Neural cell (in vitro differentiated cells): ENCODE data around the gene MLPH. TPM values are rescaled to one million over a fixed set of nuclear protein-coding genes. Genes with fewer than 3 reads are reported as not detected.

Experiments
- H2AFZ ChIP-seq: fragments of 200-600, 300-800 bp; sonication (generic), shearing (Covaris generic); 2 replicates; pipeline ENCODE4 v1.6.0; 2014; ENCODE audit warnings: low read depth, mild to moderate bottlenecking, antibody characterized with exemption, low read length, moderate library complexity
- H3F3A ChIP-seq: fragments of 200-600 bp; shearing (Covaris generic); 2 replicates; pipeline ENCODE4 v1.6.1; 2016; ENCODE audit warnings: mild to moderate bottlenecking, moderate library complexity, mixed read lengths, antibody characterized with exemption, low read length; ENCODE audit not compliant: insufficient read depth, poor library complexity, severe bottlenecking
- H3K27ac ChIP-seq: fragments of 200-600, 300-800 bp; sonication (generic), shearing (Covaris generic); 2 replicates; pipeline ENCODE4 v1.5.1; 2014; ENCODE audit warnings: mild to moderate bottlenecking, low read length, moderate library complexity
- H3K27me3 ChIP-seq: fragments of 300-800, 200-600 bp; sonication (generic), shearing (Covaris generic); 2 replicates; pipeline ENCODE4 v1.6.0; 2014; ENCODE audit warnings: mild to moderate bottlenecking, low read depth, low read length, moderate library complexity; ENCODE audit not compliant: insufficient read depth
- H3K36me3 ChIP-seq: fragments of 300-800, 200-600 bp; sonication (generic), shearing (Covaris generic); 2 replicates; pipeline ENCODE4 v1.5.1; 2014; ENCODE audit warnings: mild to moderate bottlenecking, antibody characterized with exemption, low read length, moderate library complexity; ENCODE audit not compliant: insufficient read depth
- H3K4me2 ChIP-seq: fragments of 300-800, 200-600 bp; sonication (generic), shearing (Covaris generic); 2 replicates; pipeline ENCODE4 v1.6.0; 2014; ENCODE audit warnings: mild to moderate bottlenecking, low read length
- H3K4me3 ChIP-seq: fragments of 300-800, 200-600 bp; sonication (generic), shearing (Covaris generic); 2 replicates; pipeline ENCODE4 v1.5.1; 2014; ENCODE audit warnings: mild to moderate bottlenecking, low read length, moderate library complexity
- H3K79me2 ChIP-seq: fragments of 200-600 bp; shearing (Covaris generic); replicated peaks from 2 replicates; pipeline ENCODE4 v1.6.0; 2014; ENCODE audit warnings: mild to moderate bottlenecking, low read length, moderate library complexity; ENCODE audit not compliant: insufficient read depth
- H3K9ac ChIP-seq: fragments of 300-800, 200-600 bp; sonication (generic), shearing (Covaris generic); 2 replicates; pipeline ENCODE4 v1.6.1; 2016; ENCODE audit warnings: mild to moderate bottlenecking, low read length, mixed read lengths
- H3K9me2 ChIP-seq: fragments of 200-600 bp; shearing (Covaris generic); 2 replicates; pipeline ENCODE4 v1.6.1; 2016; ENCODE audit warnings: mild to moderate bottlenecking, low read length, mixed read lengths; ENCODE audit not compliant: insufficient read depth
- H3K9me3 ChIP-seq: fragments of 200-600, 300-800 bp; sonication (generic), shearing (Covaris generic); 2 replicates; pipeline ENCODE4 v1.6.1; 2016; ENCODE audit warnings: mild to moderate bottlenecking, mixed run types, low read length, moderate library complexity, mixed read lengths
- H4K20me1 ChIP-seq: fragments of 200-600 bp; shearing (Covaris generic); 2 replicates; pipeline ENCODE4 v1.6.1; 2016; ENCODE audit warnings: mild to moderate bottlenecking, mixed run types; ENCODE audit not compliant: insufficient read depth
- CTCF ChIP-seq: fragments of 450-650 bp; IDR thresholded peaks from 2 replicates; pipeline ENCODE4 v1.5.1; 2014; ENCODE audit warnings: antibody characterized with exemption, mild to moderate bottlenecking, moderate library complexity; ENCODE audit not compliant: poor library complexity, severe bottlenecking
- EP300 ChIP-seq: fragments of 450-650 bp; conservative IDR thresholded peaks from 2 replicates; pipeline ENCODE4 v1.6.1; 2014; ENCODE audit warnings: antibody characterized with exemption, mild to moderate bottlenecking, moderate library complexity; ENCODE audit not compliant: poor library complexity, severe bottlenecking
- EZH2 ChIP-seq: fragments of 200-600, 300-800 bp; shearing (Covaris generic), sonication (generic); IDR thresholded peaks from 2 replicates; pipeline ENCODE4 v1.6.1; 2014; ENCODE audit warnings: antibody characterized with exemption, low read length, borderline replicate concordance, mild to moderate bottlenecking; ENCODE audit not compliant: insufficient read depth, poor library complexity, severe bottlenecking
- POLR2AphosphoS5 ChIP-seq: IDR thresholded peaks from 2 replicates; pipeline ENCODE4 v1.6.1; 2012
- REST ChIP-seq: IDR thresholded peaks from 2 replicates; pipeline ENCODE4 v1.6.1; 2012; ENCODE audit warnings: borderline replicate concordance
- SMC3 ChIP-seq: fragments of 450-650 bp; conservative IDR thresholded peaks from 2 replicates; pipeline ENCODE4 v1.6.1; 2014; ENCODE audit warnings: antibody characterized with exemption, mild to moderate bottlenecking, moderate library complexity; ENCODE audit not compliant: poor library complexity
- TAF1 ChIP-seq: IDR thresholded peaks from 2 replicates; pipeline ENCODE4 v1.6.1; 2012; ENCODE audit warnings: low read depth
- polyA plus RNA-seq: library from polyadenylated mRNA; depleted of rRNA; stranded (reverse); fragments of >200 nt; gene quantifications from 2 replicates; pipeline ENCODE4 v1.2.3, GENCODE V29; 2014

The MLPH gene
- polyA plus RNA-seq, 1 donor from 2014 or later, result not detected

- Histone ChIP-seq H3F3A (no peaks in the 10 kb centered on the region), H3K4me2 (no peak overlapping the region), H3K4me3 (no peak overlapping the region), H3K9ac (no peak overlapping the region), H3K9me3 (no peaks in the 10 kb centered on the region), H3K79me2 (no peaks in the 10 kb centered on the region), H3K36me3 (no peaks in the 10 kb centered on the region), H3K27ac (no peak overlapping the region), H3K9me2 (no peaks in the 10 kb centered on the region), H4K20me1 (no peaks in the 10 kb centered on the region), H2AFZ (no peak overlapping the region), H3K27me3 (no peaks in the 10 kb centered on the region)
- TF ChIP-seq EP300 (no peak), SMC3 (no peak), CTCF (no peak), EZH2 (no peak)
Observed at GRCh38 chr2:237572742-237573101, 85.7 kb downstream of the MLPH start.

- no peak for TF ChIP-seq EP300
- no peak for TF ChIP-seq TAF1
- no peak for TF ChIP-seq REST
- no peak overlapping the region for H3K27ac ChIP-seq
Observed at GRCh38 chr2:237573721-237574415, 86.8 kb downstream of the MLPH start.

GRCh38 chr2:237574467-237574866, 87.4 kb downstream of the MLPH start:
- Histone ChIP-seq H2AFZ (no peak overlapping the region), H3K27ac (no peak overlapping the region), H3K9me3 (no peaks in the 10 kb centered on the region), H4K20me1 (no peaks in the 10 kb centered on the region), H3K36me3 (no peaks in the 10 kb centered on the region), H3K4me3 (no peak overlapping the region), H3K9me2 (no peaks in the 10 kb centered on the region), H3K4me2 (no peak overlapping the region), H3K79me2 (no peaks in the 10 kb centered on the region), H3F3A (no peaks in the 10 kb centered on the region), H3K9ac (no peak overlapping the region), H3K27me3 (no peaks in the 10 kb centered on the region)
- no peak for TF ChIP-seq EP300
- TF ChIP-seq REST, result no peak
- no peak for TF ChIP-seq EZH2
- no peak for TF ChIP-seq POLR2AphosphoS5
- TF ChIP-seq TAF1, result no peak

More at GRCh38 chr2:237573721-237574415, 86.8 kb downstream of the MLPH start:
- no peak overlapping the region for H3K9ac ChIP-seq
- no peaks in the 10 kb centered on the region for H3K79me2 ChIP-seq
- H3K9me2 ChIP-seq, result no peaks in the 10 kb centered on the region
- no peaks in the 10 kb centered on the region for H3K9me3 ChIP-seq
- H4K20me1 ChIP-seq, result no peaks in the 10 kb centered on the region
- H3K4me2 ChIP-seq, result no peak overlapping the region
- no peaks in the 10 kb centered on the region for H3K27me3 ChIP-seq
- H3K36me3 ChIP-seq, result no peaks in the 10 kb centered on the region
- H3F3A ChIP-seq, result no peaks in the 10 kb centered on the region
- no peak overlapping the region for H2AFZ ChIP-seq
- H3K4me3 ChIP-seq, result no peak overlapping the region
